GM12891 (cell line): ENCODE measurements around the gene SREK1.

ENCODE experiments used
- DNase-seq: peaks from one replicate; pipeline ENCODE4 v3.0.0; 2011; ENCODE audit warnings: low spot score; ENCODE audit not compliant: insufficient read length
- FAIRE-seq: peaks from 2 replicates; lab custom pipeline; 2011; peaks lifted over from hg19 to GRCh38; lab: Jason Lieb, UNC
- PAX5 ChIP-seq: IDR thresholded peaks from 2 replicates; pipeline ENCODE4 v1.6.1; 2011; ENCODE audit warnings: low read length, moderate library complexity, mild to moderate bottlenecking; ENCODE audit not compliant: insufficient read depth, severe bottlenecking
- POLR2A ChIP-seq: IDR thresholded peaks from 2 replicates; pipeline ENCODE4 v1.6.1; 2011; ENCODE audit warnings: low read depth, low read length, control low read depth
- POLR2AphosphoS5 ChIP-seq: IDR thresholded peaks from 2 replicates; pipeline ENCODE4 v1.6.1; 2011; ENCODE audit warnings: low read depth, low read length, control low read depth
- POU2F2 ChIP-seq: IDR thresholded peaks from 2 replicates; pipeline ENCODE4 v1.6.1; 2011; ENCODE audit warnings: low read depth, mild to moderate bottlenecking, control low read depth, low read length, moderate library complexity
- SPI1 ChIP-seq: IDR thresholded peaks from 2 replicates; pipeline ENCODE4 v1.6.1; 2011; ENCODE audit warnings: low read depth, low read length, control low read depth
- TAF1 ChIP-seq: IDR thresholded peaks from 2 replicates; pipeline ENCODE4 v1.6.1; 2011; ENCODE audit warnings: low read depth, low read length, control low read depth

SREK1 gene

GRCh38 chr5:66151491-66151890, 7.4 kb downstream of the SREK1 start:
- TF ChIP-seq POLR2AphosphoS5 (no peak), TAF1 (no peak), POU2F2 (no peak), SPI1 (no peak), POLR2A (no peak; the same call in 1 of the 2 replicates), PAX5 (no peak)
- DNase-seq = no peak
- FAIRE-seq = no peak

- FAIRE-seq (no peak), DNase-seq (no peak)
- TF ChIP-seq SPI1 (no peak), POU2F2 (no peak)
Measured at GRCh38 chr5:66157046-66157445, 12.9 kb downstream of the SREK1 start.

DNA sequence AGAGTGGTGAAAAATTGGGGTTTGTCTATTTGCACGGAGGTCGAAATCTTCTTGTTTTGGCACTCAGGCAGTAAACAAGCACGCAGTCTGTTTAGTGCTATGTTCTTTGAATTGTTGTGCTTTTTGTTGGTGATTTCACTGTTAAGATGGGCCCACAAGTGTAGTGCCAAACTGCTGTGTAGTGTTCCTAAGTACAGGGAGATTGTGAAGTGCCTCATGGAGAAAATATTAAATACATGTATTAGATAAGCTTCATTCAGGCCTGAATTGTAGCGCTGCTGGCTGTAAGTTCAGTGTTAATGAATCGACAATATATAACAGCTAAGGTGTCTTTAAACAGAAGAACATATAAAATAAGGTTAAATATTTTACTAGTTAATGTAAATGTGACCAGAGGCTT, 17.3 kb downstream of the SREK1 start:
- TF ChIP-seq POLR2AphosphoS5 (no peak), SPI1 (no peak), TAF1 (no peak), POLR2A (no peak), PAX5 (no peak), POU2F2 (no peak)
- FAIRE-seq (no peak), DNase-seq (no peak)

DNA sequence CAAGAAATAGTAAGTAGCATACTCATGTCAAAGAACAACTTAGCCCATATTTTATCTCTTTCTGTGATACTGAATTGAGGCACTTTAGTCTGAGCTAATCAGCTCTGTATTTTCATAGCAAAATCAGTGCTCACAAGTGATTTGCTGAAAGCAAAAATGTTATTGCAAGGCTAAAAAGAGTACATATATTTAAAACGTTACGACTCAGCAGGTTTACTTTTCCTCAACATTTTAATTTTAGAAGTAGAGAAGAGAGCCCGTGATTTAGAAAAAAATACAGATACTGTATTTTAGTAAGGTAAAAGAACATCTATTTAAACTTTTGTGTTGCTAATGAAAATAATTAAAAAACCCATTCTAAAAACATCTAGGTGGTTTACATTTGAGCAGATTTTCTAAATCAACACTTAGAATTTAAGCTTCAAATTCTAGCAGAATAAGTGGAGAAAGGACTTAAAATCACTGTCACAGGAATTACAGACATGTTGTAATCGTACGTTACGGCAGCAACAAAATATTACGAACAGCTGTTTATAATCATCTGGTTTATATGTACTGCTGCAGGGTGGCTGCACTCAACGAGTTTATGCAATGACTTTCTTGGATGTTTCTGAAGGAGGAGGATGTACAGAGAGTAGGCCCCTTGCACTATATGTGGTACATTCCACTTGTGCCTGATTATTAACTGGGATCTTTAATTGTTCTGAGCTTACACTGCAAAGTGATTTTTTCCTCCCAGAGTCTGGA, 20.1 kb downstream of the SREK1 start:
- TF ChIP-seq POLR2AphosphoS5 = no peak
- TF ChIP-seq TAF1 = no peak
- TF ChIP-seq POLR2A = no peak
- TF ChIP-seq POU2F2 = no peak
- TF ChIP-seq SPI1 = no peak
- no peak for TF ChIP-seq PAX5
- no peak for DNase-seq
- FAIRE-seq = peak; percentile 38

DNA sequence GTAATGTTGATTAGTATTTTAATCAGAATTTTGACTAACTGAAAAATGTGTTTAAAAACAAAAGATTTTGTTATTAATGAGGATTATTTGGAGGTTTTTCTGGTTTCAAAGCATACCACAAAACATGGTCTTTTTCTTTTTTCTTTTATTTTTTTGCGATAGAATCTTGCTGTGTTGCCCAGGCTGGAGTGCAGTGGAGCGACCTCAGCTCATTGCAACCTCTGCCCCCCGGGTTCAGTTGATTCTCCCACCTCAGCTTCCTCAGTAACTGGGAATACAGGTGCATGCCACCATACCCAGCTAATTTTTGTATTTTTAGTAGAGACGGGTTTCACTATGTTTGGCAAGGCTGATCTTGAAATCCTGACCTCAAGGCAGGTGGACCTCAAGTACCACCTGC, 24.1 kb downstream of the SREK1 start:
- FAIRE-seq (no peak), DNase-seq (no peak)

DNA sequence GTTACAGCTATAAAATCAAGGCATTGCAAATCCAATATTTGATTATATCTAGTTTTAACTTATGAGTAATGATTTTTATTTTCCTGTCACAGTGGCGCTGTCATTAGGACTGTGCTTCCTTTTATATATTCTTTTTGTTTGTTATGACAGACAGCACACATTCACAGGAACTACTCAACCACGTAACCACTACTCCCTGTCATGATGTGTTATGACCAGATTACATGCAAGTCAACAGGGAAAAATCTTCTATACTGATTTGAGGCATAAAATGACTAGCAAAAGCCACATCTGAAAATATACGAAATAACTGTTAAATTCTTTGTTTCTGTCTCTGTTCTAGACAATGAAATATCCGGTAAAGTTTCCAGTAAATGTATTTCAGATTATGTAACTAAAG, 25.4 kb downstream of the SREK1 start:
- DNase-seq (no peak), FAIRE-seq (peak; percentile 76)
- TF ChIP-seq POU2F2 (no peak), PAX5 (peak; percentile 76)

More for the DNA sequence above, 24.1 kb downstream of the SREK1 start:
- TF ChIP-seq SPI1 = no peak
- TF ChIP-seq POLR2A = no peak
- no peak for TF ChIP-seq TAF1
- no peak for TF ChIP-seq POLR2AphosphoS5
- TF ChIP-seq PAX5 = no peak
- TF ChIP-seq POU2F2 = no peak

DNA sequence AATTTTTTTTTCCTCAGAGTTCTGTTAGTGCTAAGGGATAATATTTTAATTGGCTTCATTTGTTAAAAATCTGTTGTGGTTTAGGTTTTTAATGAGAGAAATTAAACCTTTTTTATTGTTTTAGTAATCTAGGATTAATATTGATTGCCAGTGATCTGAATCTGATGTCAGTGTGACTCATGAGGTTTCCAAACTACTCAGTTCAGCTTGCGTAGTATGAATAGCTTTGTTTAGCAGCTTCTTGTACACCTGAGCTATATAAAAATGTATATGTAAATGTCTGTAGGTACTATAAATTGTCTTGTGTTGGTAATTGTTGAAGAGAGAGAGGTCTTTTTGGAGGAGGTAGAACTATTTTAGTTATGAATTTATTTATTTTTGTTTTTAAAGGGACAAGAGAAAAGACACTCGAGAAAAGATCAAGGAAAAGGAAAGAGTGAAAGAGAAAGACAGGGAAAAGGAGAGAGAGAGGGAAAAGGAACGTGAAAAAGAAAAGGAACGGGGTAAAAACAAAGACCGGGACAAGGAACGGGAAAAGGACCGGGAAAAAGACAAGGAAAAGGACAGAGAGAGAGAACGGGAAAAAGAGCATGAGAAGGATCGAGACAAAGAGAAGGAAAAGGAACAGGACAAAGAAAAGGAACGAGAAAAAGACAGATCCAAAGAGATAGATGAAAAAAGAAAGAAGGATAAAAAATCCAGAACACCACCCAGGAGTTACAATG, 26.3 kb downstream of the SREK1 start:
- FAIRE-seq = no peak
- TF ChIP-seq POLR2A = no peak
- TF ChIP-seq SPI1 = no peak
- TF ChIP-seq POU2F2 = no peak
- no peak for TF ChIP-seq TAF1
- TF ChIP-seq POLR2AphosphoS5 = no peak
- no peak for TF ChIP-seq PAX5
- no peak for DNase-seq

DNA sequence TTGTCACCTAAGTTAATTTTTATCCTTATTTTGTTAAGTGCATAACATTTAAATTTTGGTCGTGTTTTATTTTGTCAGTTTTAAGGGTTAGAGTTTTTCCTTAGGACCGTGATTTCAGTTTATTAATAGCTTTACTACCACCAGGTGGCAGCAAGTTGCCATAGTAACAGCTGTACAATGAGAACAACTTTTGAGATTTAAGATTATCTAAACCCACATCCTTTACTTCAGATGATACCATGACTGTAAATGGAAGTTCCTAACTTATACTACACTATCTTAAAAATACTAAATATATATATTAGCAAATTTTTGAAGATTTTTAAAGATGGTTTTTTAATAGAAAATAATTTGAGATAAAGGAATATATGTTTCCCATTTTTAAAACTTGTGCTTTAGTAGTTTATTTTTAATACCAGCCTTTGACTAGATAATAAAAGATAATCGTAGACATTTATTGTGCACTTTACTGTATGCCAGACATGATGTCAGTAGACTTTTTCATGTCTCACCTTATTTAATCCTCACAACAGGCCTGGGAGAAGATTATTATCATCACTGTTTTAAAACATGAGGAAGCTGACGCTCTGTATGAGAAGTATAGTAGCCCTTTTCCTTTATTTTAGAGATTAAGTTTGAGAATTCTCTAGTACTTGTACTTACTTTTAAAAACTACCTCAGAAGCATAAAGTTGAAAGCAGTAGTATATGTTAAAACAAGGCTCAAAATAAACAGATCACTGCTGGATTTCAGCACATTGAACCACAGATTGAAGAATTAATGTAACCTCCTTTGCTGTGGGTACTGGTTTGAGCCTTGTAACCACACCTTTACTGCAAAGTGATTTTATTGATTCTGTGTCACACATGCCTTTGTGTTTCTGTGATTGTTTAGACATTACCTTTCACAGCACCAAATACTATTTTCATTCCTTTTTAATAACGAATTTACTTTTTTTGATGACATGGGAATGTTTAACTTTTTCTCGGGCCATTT, 27.5 kb downstream of the SREK1 start:
- no peak for TF ChIP-seq PAX5
- TF ChIP-seq POLR2AphosphoS5 = no peak
- TF ChIP-seq POU2F2 = no peak
- TF ChIP-seq POLR2A = no peak
- TF ChIP-seq TAF1 = no peak
- no peak for TF ChIP-seq SPI1
- DNase-seq = no peak
- no peak for FAIRE-seq

- FAIRE-seq (no peak), DNase-seq (no peak)
Measured at GRCh38 chr5:66174338-66174737, 30.2 kb downstream of the SREK1 start.

More at GRCh38 chr5:66174338-66174737, 30.2 kb downstream of the SREK1 start:
- no peak for TF ChIP-seq TAF1
- no peak for TF ChIP-seq SPI1
- no peak for TF ChIP-seq POLR2AphosphoS5
- TF ChIP-seq PAX5 = no peak
- no peak for TF ChIP-seq POU2F2
- TF ChIP-seq POLR2A = no peak
